Small intestine (tissue), 7 donors: ENCODE results near the gene MOV10L1. TPM values are rescaled to one million over a fixed set of nuclear protein-coding genes. Genes with fewer than 3 reads are reported as not detected.
A peak's percentile ranks its signal among the peaks of the same experiment; 100 is the strongest.

Experiments
- DNase-seq, 2 donors: peaks; one replicate each; pipeline versions ENCODE4 v3.0.0 to v3.0.0-alpha.2; 2013
- FAIRE-seq: peaks from 2 replicates; lab custom pipeline; 2012; peaks lifted over from hg19 to GRCh38; lab: Jason Lieb, UNC
- H3K27ac ChIP-seq, 3 donors: one replicate each; pipeline ENCODE4 v1.5.1; 2013; ENCODE audit warnings: low read length in 2 of 3, mild to moderate bottlenecking in 2 of 3, control low read depth in 1 of 3, inconsistent platforms in 1 of 3, low read depth in 1 of 3, moderate library complexity in 1 of 3
- H3K27me3 ChIP-seq, 3 donors: one replicate each; pipeline ENCODE4 v1.6.1; 2013; ENCODE audit warnings: low read length in 3 of 3, inconsistent platforms in 1 of 3; ENCODE audit not compliant: control insufficient read depth in 3 of 3, insufficient read depth in 3 of 3
- H3K36me3 ChIP-seq, 3 donors: one replicate each; pipeline ENCODE4 v1.6.1; 2013; ENCODE audit warnings: low read length in 3 of 3, inconsistent platforms in 1 of 3, low read depth in 1 of 3, mild to moderate bottlenecking in 1 of 3, moderate library complexity in 1 of 3; ENCODE audit not compliant: control insufficient read depth in 3 of 3, insufficient read depth in 2 of 3
- H3K4me1 ChIP-seq, 3 donors: one replicate each; pipeline ENCODE4 v1.6.1; 2013; ENCODE audit warnings: low read length in 2 of 3, inconsistent platforms in 1 of 3, low read depth in 1 of 3, mild to moderate bottlenecking in 1 of 3, moderate library complexity in 1 of 3; ENCODE audit not compliant: control insufficient read depth in 3 of 3, insufficient read depth in 2 of 3
- H3K4me3 ChIP-seq, 3 donors: one replicate each; pipeline ENCODE4 v1.5.1; 2013; ENCODE audit warnings: low read length in 3 of 3, control low read depth in 1 of 3, inconsistent platforms in 1 of 3, low read depth in 1 of 3, mild to moderate bottlenecking in 1 of 3, moderate library complexity in 1 of 3
- H3K9me3 ChIP-seq, 2 donors: one replicate each; pipeline ENCODE4 v1.6.1; 2013; ENCODE audit warnings: low read depth in 1 of 2, low read length in 1 of 2; ENCODE audit not compliant: control insufficient read depth in 2 of 2, insufficient read depth in 1 of 2
- WGBS, 3 donors: extraction: QIAGEN DNeasy Blood & Tissue Kit; methylation state at CpG; one replicate each; pipeline ENCODE4 v1.1.7; 2013; 5-methylcytosine and 5-hydroxymethylcytosine counted together
- polyA plus RNA-seq, 4 donors: library from polyadenylated mRNA; stranded (reverse) in 3 of 4; unstranded in 1 of 4; fragments of 200-250 nt in 3 of 4; fragments of 120-200 nt in 1 of 4; gene quantifications; one replicate each; pipeline versions ENCODE4 v1.2.1 to v1.2.3, GENCODE V29; 2013
- donor health status: healthy with polysubstance abuse.
- donor health status: control.
- donor health status: control.
- donor health status: Bipolar disorder and iron deficiency.
- donor health status: healthy.

Gene MOV10L1
- polyA plus RNA-seq, 4 donors: 0.19 to 2.1 TPM; not detected in 2

- H3K27me3 ChIP-seq: no peaks in the 10 kb centered on the region
- peaks cover 0 to 17% (median 0%) of the 10 kb centered on the region in 3 donors for H3K4me1 ChIP-seq
- no peaks in the 10 kb centered on the region for H3K36me3 ChIP-seq
- no peaks in the 10 kb centered on the region for H3K9me3 ChIP-seq
- H3K27ac ChIP-seq: no peak overlapping the region
- DNase-seq (no peak), FAIRE-seq (no peak)
- 79 to 84% (median 83%) methylated on average over 33 of the region's 33 CpGs for WGBS, 3 donors
- H3K4me3 ChIP-seq: no peak overlapping the region
Observed at GRCh38 chr22:50151571-50152537, 62.0 kb downstream of the MOV10L1 start.

- Histone ChIP-seq H3K4me3 (no peak overlapping the region), H3K4me1 (peaks cover 0 to 6% (median 0%) of the 10 kb centered on the region in 3 donors), H3K9me3 (no peaks in the 10 kb centered on the region), H3K36me3 (no peaks in the 10 kb centered on the region), H3K27ac (no peak overlapping the region), H3K27me3 (peaks cover 0 to 4% (median 0%) of the 10 kb centered on the region in 3 donors)
- DNase-seq: no peak
- no peak for FAIRE-seq
- 83 to 85% (median 85%) methylated on average over 24 to 25 of the region's 25 CpGs for WGBS, 3 donors
Observed at GRCh38 chr22:50153056-50153755, 63.4 kb downstream of the MOV10L1 start.

- DNase-seq (no peak), FAIRE-seq (no peak)
- Histone ChIP-seq H3K4me3 (no peak overlapping the region), H3K9me3 (no peaks in the 10 kb centered on the region), H3K27me3 (peaks cover 0 to 6% (median 0%) of the 10 kb centered on the region in 3 donors), H3K4me1 (peaks cover 0 to 3% (median 0%) of the 10 kb centered on the region in 3 donors), H3K27ac (no peak overlapping the region), H3K36me3 (no peaks in the 10 kb centered on the region)
- WGBS, 3 donors: 84 to 87% (median 85%) methylated on average over 7 of the region's 7 CpGs
Observed at GRCh38 chr22:50153756-50154140, 63.9 kb downstream of the MOV10L1 start.

GRCh38 chr22:50157709-50158375 is 68.0 kb downstream of the MOV10L1 start:
- Histone ChIP-seq H3K4me1 (no peaks in the 10 kb centered on the region), H3K4me3 (no peak overlapping the region), H3K36me3 (no peaks in the 10 kb centered on the region), H3K27ac (no peak overlapping the region), H3K27me3 (peaks cover 0 to 9% (median 0%) of the 10 kb centered on the region in 3 donors), H3K9me3 (no peaks in the 10 kb centered on the region)
- DNase-seq (peak in 1 of 2 donors; percentile 84), FAIRE-seq (no peak)
- 37 to 66% (median 49%) methylated on average over 21 of the region's 21 CpGs for WGBS, 3 donors

- H3K4me3 ChIP-seq: no peak overlapping the region
- H3K4me1 ChIP-seq: no peaks in the 10 kb centered on the region
- H3K9me3 ChIP-seq: no peaks in the 10 kb centered on the region
- 87 to 91% (median 87%) methylated on average over 7 of the region's 7 CpGs for WGBS, 3 donors
- FAIRE-seq: no peak
- DNase-seq: no peak
- peaks cover 0 to 9% (median 0%) of the 10 kb centered on the region in 3 donors for H3K27me3 ChIP-seq
- no peaks in the 10 kb centered on the region for H3K36me3 ChIP-seq
- H3K27ac ChIP-seq: no peak overlapping the region
Observed at GRCh38 chr22:50160947-50161346, 71.1 kb downstream of the MOV10L1 start.

- no peaks in the 10 kb centered on the region for H3K9me3 ChIP-seq
- no peak for DNase-seq
- H3K4me3 ChIP-seq: no peak overlapping the region
- H3K4me1 ChIP-seq: no peaks in the 10 kb centered on the region
- WGBS, 3 donors: 83 to 89% (median 85%) methylated on average over 22 to 23 of the region's 23 CpGs
- no peak overlapping the region for H3K27ac ChIP-seq
- H3K27me3 ChIP-seq: peaks cover 0 to 9% (median 0%) of the 10 kb centered on the region in 3 donors
- no peaks in the 10 kb centered on the region for H3K36me3 ChIP-seq
- no peak for FAIRE-seq
Observed at GRCh38 chr22:50161508-50162390, 71.9 kb downstream of the MOV10L1 start.

GRCh38 chr22:50162391-50162956 is 72.7 kb downstream of the MOV10L1 start:
- Histone ChIP-seq H3K27me3 (peaks cover 0 to 11% (median 0%) of the 10 kb centered on the region in 3 donors), H3K4me1 (no peaks in the 10 kb centered on the region), H3K4me3 (no peak overlapping the region), H3K9me3 (no peaks in the 10 kb centered on the region), H3K27ac (no peak overlapping the region), H3K36me3 (no peaks in the 10 kb centered on the region)
- DNase-seq: no peak
- FAIRE-seq: no peak
- whole genome bisulfite sequencing, 3 donors: 81 to 83% (median 81%) methylated on average over 10 of the region's 10 CpGs
